Measurements from ENCODE around the gene WWC2. TPM values are rescaled to one million over a fixed set of nuclear protein-coding genes. Genes with fewer than 3 reads are reported as not detected.

WWC2 gene
- total RNA-seq, 1 experiment from 2014 or later: 80.3 TPM

- Histone ChIP-seq H3K4me1 (ENCODE audit: control insufficient read depth, insufficient read depth, low read length) (peaks cover 16% of the 10 kb centered on the region), H3K4me3 (ENCODE audit: low read depth in 2 of 2, low read length in 2 of 2) (no peak overlapping the region), H3K36me3 (ENCODE audit: control insufficient read depth, insufficient read depth, low read length) (no peaks in the 10 kb centered on the region), H3K27me3 (ENCODE audit: control insufficient read depth, insufficient read depth, low read length) (no peaks in the 10 kb centered on the region), H3K9me3 (ENCODE audit: control insufficient read depth, insufficient read depth, low read depth, low read length) (no peaks in the 10 kb centered on the region), H3K27ac (ENCODE audit: low read length) (no peak overlapping the region)
- in situ Hi-C loops (cut with HindIII; ENCODE audit: low pct_unique_long_range_greater_than_20kb, low sequenced_read_pairs): no loop called here
- TF ChIP-seq REST (IDR thresholded peaks at IDR 0.05; ENCODE audit: insufficient read depth in 1 of 2, low read depth in 2 of 2, low read length in 1 of 2): no peak
- no peak for TF ChIP-seq SIN3A (IDR thresholded peaks at IDR 0.05; ENCODE audit: borderline replicate concordance, insufficient read depth, low read depth, low read length)
- TF ChIP-seq CTCF (IDR thresholded peaks at IDR 0.05): no peak
- no peak for TF ChIP-seq POLR2AphosphoS5 (IDR thresholded peaks at IDR 0.05; ENCODE audit: low read depth, low read length)
- TF ChIP-seq TCF7L2 (IDR thresholded peaks at IDR 0.05; ENCODE audit: low read depth, low read length): no peak
- intact Hi-C loops (cut with micrococcal nuclease; ENCODE audit: unreplicated experiment): no loop called here
- ChIA-PET CTCF (no interaction called here), POLR2A (no interaction called here)
- DNase-seq (ENCODE audit: low read depth, low spot score) (no peak), ATAC-seq (no peak)
- no TSS peak for BruUV-seq (replicated peaks)
Observed at GRCh38 chr4:183105092-183105491, 6.0 kb downstream of the WWC2 start.

- H3K36me3 ChIP-seq (ENCODE audit: control insufficient read depth, insufficient read depth, low read length): no peaks in the 10 kb centered on the region
- H3K9me3 ChIP-seq (ENCODE audit: control insufficient read depth, insufficient read depth, low read depth, low read length): no peaks in the 10 kb centered on the region
- TF ChIP-seq CTCF (IDR thresholded peaks at IDR 0.05) (no peak), POLR2AphosphoS5 (IDR thresholded peaks at IDR 0.05; ENCODE audit: low read depth, low read length) (no peak), SIN3A (IDR thresholded peaks at IDR 0.05; ENCODE audit: borderline replicate concordance, insufficient read depth, low read depth, low read length) (no peak), REST (IDR thresholded peaks at IDR 0.05; ENCODE audit: insufficient read depth in 1 of 2, low read depth in 2 of 2, low read length in 1 of 2) (no peak), TCF7L2 (IDR thresholded peaks at IDR 0.05; ENCODE audit: low read depth, low read length) (no peak)
- intact Hi-C loops (cut with micrococcal nuclease; ENCODE audit: unreplicated experiment): no loop called here
- 0 out of 2 replicates have a peak overlapping the region, but pooled peaks have one; percentile 29 for H3K27ac ChIP-seq (ENCODE audit: low read length)
- no peak for DNase-seq (ENCODE audit: low read depth, low spot score)
- BruUV-seq (replicated peaks): no TSS peak
- ChIA-PET CTCF (no interaction called here), POLR2A (no interaction called here)
- no peaks in the 10 kb centered on the region for H3K27me3 ChIP-seq (ENCODE audit: control insufficient read depth, insufficient read depth, low read length)
- peaks cover 29% of the 10 kb centered on the region for H3K4me1 ChIP-seq (ENCODE audit: control insufficient read depth, insufficient read depth, low read length)
- in situ Hi-C loops (cut with HindIII; ENCODE audit: low pct_unique_long_range_greater_than_20kb, low sequenced_read_pairs): no loop called here
- no peak overlapping the region for H3K4me3 ChIP-seq (ENCODE audit: low read depth in 2 of 2, low read length in 2 of 2)
- ATAC-seq: no peak
Observed at GRCh38 chr4:183106839-183107238, 7.8 kb downstream of the WWC2 start.
